Activated naive CD8-positive, alpha-beta T cell treated with anti-CD3 and anti-CD28 coated beads for 36 hours (primary cell): ENCODE data around the gene LONRF3. TPM values are rescaled to one million over a fixed set of nuclear protein-coding genes. Genes with fewer than 3 reads are reported as not detected.
A peak's percentile ranks its signal among the peaks of the same experiment; 100 is the strongest.

Experiments
- DNase-seq: peaks from one replicate; pipeline ENCODE4 v3.0.0; 2021
- H3K27ac Mint-ChIP-seq: one replicate; pipeline ENCODE4 v1.8.0; 2022; ENCODE audit warnings: mild to moderate bottlenecking, moderate library complexity, mixed read lengths
- H3K27me3 Mint-ChIP-seq: one replicate; pipeline ENCODE4 v1.8.0; 2022; ENCODE audit warnings: mild to moderate bottlenecking, mixed read lengths
- H3K36me3 Mint-ChIP-seq: one replicate; pipeline ENCODE4 v1.8.0; 2021; ENCODE audit warnings: mild to moderate bottlenecking, mixed read lengths
- H3K4me1 Mint-ChIP-seq: one replicate; pipeline ENCODE4 v1.8.0; 2021; ENCODE audit warnings: mixed read lengths
- H3K4me3 Mint-ChIP-seq: one replicate; pipeline ENCODE4 v1.8.0; 2022; ENCODE audit warnings: mild to moderate bottlenecking, moderate library complexity, mixed read lengths
- H3K9me3 Mint-ChIP-seq: one replicate; pipeline ENCODE4 v1.8.0; 2022; ENCODE audit warnings: mixed read lengths
- total RNA-seq, 2 experiments: library from RNA; stranded (reverse); gene quantifications; one replicate each; pipeline ENCODE4 v1.2.3, GENCODE V29; 2021

LONRF3 gene
- 1 to 10 TPM; 4.6 to 5.1 TPM for total RNA-seq

GRCh38 chrX:118974088-118974907 is at the start of gene LONRF3:
TSS of gene LONRF3 (plus strand) at chrX:118974618. CDS start at chrX:118974781, 163 bp downstream.
- H3K9me3 Mint-ChIP-seq: no peaks in the 10 kb centered on the region
- H3K27ac Mint-ChIP-seq: peak within 1 kb of the TSS; percentile 95
- H3K36me3 Mint-ChIP-seq: no peaks in the 10 kb centered on the region
- peak within 1 kb of the TSS; percentile 88 for H3K4me3 Mint-ChIP-seq
- peaks cover 24% of the 10 kb centered on the region for H3K27me3 Mint-ChIP-seq
- H3K4me1 Mint-ChIP-seq: peaks cover 7% of the 10 kb centered on the region
- DNase-seq: peak; percentile 59

- Mint-ChIP-seq H3K9me3 (no peaks in the 10 kb centered on the region), H3K4me3 (no peak overlapping the region), H3K4me1 (no peaks in the 10 kb centered on the region), H3K27ac (no peak overlapping the region), H3K27me3 (no peaks in the 10 kb centered on the region), H3K36me3 (no peaks in the 10 kb centered on the region)
- no peak for DNase-seq
These were observed 46.3 kb upstream of the LONRF3 start for GRCh38 chrX:118928151-118928550.

DNA sequence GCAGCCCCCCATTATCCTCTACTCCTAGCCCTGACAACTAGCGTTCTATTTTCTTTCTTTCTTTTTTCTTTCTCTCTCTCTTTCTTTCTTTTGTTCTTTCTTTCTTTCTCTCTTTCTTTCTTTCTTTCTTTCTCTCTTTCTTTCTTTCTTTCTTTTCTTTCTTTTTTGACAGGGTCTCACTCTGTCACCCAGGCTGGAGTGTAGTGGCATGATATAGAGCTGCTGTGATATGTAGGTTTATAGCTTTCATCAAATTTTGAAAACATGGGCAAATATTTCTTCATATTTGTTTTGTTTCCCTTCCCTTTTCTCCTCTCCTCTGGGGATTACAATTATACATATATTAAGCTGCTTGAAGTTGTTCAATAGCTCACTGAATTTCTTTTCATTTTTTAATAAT is 39.1 kb upstream of the LONRF3 start:
- no peak for DNase-seq
- H3K4me3 Mint-ChIP-seq: no peak overlapping the region
- H3K9me3 Mint-ChIP-seq: peaks cover 3% of the 10 kb centered on the region
- peaks cover 3% of the 10 kb centered on the region for H3K27me3 Mint-ChIP-seq
- no peak overlapping the region for H3K27ac Mint-ChIP-seq
- no peaks in the 10 kb centered on the region for H3K4me1 Mint-ChIP-seq
- H3K36me3 Mint-ChIP-seq: peaks cover 2% of the 10 kb centered on the region

DNA sequence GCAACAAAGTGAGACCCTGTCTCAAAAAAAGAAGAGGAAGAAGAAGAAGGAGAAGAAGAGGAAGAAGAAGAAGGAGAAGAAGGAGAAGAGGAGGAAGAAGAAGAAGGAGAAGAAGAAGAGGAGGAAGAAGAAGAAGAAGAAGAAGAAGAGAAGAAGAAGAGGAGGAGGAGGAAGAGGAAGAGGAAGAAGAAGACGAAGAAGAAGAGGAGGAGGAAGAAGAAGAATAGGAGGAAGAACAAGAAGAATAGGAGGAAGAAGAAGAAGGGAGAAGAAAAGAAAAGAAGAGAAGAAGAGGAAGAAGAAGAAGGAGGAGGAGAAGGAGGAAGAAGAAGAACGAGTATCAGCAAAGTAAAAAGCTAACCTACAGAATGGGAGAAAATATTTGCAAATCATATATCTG is 33.3 kb upstream of the LONRF3 start:
- no peak overlapping the region for H3K4me3 Mint-ChIP-seq
- peaks cover 2% of the 10 kb centered on the region for H3K36me3 Mint-ChIP-seq
- no peak overlapping the region for H3K27ac Mint-ChIP-seq
- H3K9me3 Mint-ChIP-seq: no peaks in the 10 kb centered on the region
- no peak for DNase-seq
- H3K4me1 Mint-ChIP-seq: no peaks in the 10 kb centered on the region
- peaks cover 3% of the 10 kb centered on the region for H3K27me3 Mint-ChIP-seq

- DNase-seq: no peak
- Mint-ChIP-seq H3K36me3 (no peaks in the 10 kb centered on the region), H3K4me1 (no peaks in the 10 kb centered on the region), H3K9me3 (no peaks in the 10 kb centered on the region), H3K27ac (no peak overlapping the region), H3K4me3 (no peak overlapping the region), H3K27me3 (no peaks in the 10 kb centered on the region)
These were observed 31.3 kb upstream of the LONRF3 start for GRCh38 chrX:118943102-118943501.

GRCh38 chrX:118945921-118946320 is 28.5 kb upstream of the LONRF3 start:
- DNase-seq: no peak
- Mint-ChIP-seq H3K27ac (no peak overlapping the region), H3K36me3 (no peaks in the 10 kb centered on the region), H3K27me3 (no peaks in the 10 kb centered on the region), H3K4me3 (no peak overlapping the region), H3K9me3 (no peaks in the 10 kb centered on the region), H3K4me1 (no peaks in the 10 kb centered on the region)

- Mint-ChIP-seq H3K27ac (no peak overlapping the region), H3K4me1 (no peaks in the 10 kb centered on the region), H3K27me3 (no peaks in the 10 kb centered on the region), H3K9me3 (no peaks in the 10 kb centered on the region), H3K4me3 (no peak overlapping the region), H3K36me3 (no peaks in the 10 kb centered on the region)
- DNase-seq: no peak
These were observed 26.1 kb upstream of the LONRF3 start for GRCh38 chrX:118948270-118948669.

DNA sequence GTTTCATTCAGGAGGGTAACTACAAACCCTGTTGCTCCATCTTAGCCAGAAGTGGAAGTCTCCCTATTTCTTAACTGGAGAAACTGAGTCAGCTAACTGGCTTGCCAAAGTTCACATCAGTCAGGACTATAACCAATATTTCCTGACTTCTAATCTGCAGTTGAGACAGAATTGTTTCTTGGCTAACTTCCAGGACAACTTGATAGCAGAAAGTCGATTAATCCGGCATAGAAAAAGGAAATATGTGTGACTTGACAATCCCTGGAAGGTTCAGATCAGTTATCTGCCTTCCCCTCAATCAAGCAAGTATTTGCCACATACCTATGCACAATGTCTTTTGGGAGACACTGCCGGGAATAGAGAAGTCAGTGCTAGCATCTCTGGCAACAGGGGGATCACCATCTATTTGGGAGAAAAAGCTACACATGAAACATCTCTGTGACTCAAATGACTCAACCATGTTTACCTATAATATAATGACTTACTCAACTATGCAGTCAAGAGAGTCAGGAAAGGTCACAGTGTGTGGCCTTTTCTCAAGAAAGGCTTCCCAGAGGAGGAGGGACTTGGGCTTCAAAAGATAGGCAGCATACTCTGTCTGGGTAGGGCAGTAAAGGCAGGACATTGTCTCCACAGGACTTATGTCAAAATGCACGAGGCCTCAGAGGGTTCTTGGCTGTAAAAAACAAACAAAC is 12.4 kb upstream of the LONRF3 start:
- Mint-ChIP-seq H3K36me3 (no peaks in the 10 kb centered on the region), H3K27ac (no peak overlapping the region), H3K27me3 (no peaks in the 10 kb centered on the region), H3K4me1 (peaks cover 3% of the 10 kb centered on the region), H3K9me3 (no peaks in the 10 kb centered on the region), H3K4me3 (no peak overlapping the region)
- no peak for DNase-seq

DNA sequence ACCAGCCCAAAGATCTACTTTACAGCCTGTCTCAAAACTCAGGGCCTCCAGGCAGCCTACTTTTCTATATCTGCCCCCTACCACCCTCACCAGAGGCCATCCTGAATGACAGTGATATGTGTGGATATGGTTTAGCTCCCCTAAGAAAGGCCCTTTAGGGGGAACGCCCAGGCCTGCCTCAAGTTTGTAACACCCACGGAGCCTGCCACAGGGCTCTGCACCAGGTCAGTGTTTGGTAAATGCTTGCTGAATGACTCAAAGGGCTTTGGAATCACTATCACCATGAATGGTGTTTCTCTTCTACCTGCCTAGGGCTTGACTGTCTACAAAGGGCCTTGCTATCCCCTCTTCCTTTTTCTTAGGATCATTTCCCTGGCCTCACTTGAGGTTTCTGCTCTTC is 11.3 kb upstream of the LONRF3 start:
- Mint-ChIP-seq H3K4me3 (no peak overlapping the region), H3K4me1 (peaks cover 3% of the 10 kb centered on the region), H3K36me3 (no peaks in the 10 kb centered on the region), H3K27ac (no peak overlapping the region), H3K27me3 (no peaks in the 10 kb centered on the region), H3K9me3 (no peaks in the 10 kb centered on the region)
- no peak for DNase-seq

DNA sequence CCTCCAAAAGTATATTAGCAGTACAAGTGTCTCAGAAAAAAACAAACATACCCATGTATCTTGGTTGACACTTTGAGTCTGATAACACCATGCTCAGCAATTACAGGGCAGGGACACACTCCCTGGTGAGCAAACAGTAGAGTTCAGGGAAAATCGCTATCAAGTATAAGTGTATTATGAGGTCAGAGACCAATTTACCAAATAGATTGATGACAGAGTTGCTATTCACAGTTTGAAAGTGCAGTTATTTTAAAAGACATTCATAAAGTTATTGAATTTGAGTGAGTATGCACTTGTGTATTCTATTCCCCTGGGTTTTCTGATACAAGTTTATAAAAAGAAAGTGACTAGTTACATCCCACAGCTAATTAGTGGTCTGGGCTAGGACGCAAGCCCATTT is 10.2 kb upstream of the LONRF3 start:
- no peaks in the 10 kb centered on the region for H3K36me3 Mint-ChIP-seq
- no peak for DNase-seq
- no peak overlapping the region for H3K4me3 Mint-ChIP-seq
- H3K4me1 Mint-ChIP-seq: peaks cover 3% of the 10 kb centered on the region
- no peak overlapping the region for H3K27ac Mint-ChIP-seq
- H3K9me3 Mint-ChIP-seq: no peaks in the 10 kb centered on the region
- peaks cover 3% of the 10 kb centered on the region for H3K27me3 Mint-ChIP-seq

DNA sequence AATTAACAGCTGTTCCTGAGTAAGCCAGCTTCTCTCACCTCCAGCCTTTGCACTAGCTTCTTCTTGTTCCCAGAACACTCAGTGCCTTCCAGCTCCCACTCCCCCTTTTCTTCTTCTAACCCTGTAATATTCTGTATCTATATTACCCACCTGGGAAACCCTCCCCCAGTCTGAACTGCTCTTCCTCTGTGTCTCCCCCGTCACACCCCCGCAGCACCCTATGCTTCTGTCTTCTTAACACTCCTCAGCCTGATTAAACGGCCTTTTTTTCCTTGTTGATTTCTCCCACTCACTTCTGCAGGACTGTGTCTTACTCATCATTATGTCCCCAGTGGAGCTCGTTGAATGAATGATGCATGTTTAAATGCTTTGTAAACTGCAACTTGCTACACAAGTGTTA is 9.0 kb upstream of the LONRF3 start:
- H3K36me3 Mint-ChIP-seq: no peaks in the 10 kb centered on the region
- no peaks in the 10 kb centered on the region for H3K9me3 Mint-ChIP-seq

GRCh38 chrX:118968031-118968430 is 6.4 kb upstream of the LONRF3 start:
- Mint-ChIP-seq H3K36me3 (no peaks in the 10 kb centered on the region), H3K9me3 (no peaks in the 10 kb centered on the region), H3K27ac (no peak overlapping the region), H3K4me1 (no peaks in the 10 kb centered on the region), H3K27me3 (peaks cover 23% of the 10 kb centered on the region), H3K4me3 (no peak overlapping the region)
- DNase-seq: no peak

More for the DNA sequence above, 9.0 kb upstream of the LONRF3 start:
- peaks cover 3% of the 10 kb centered on the region for H3K4me1 Mint-ChIP-seq
- no peak for DNase-seq
- no peak overlapping the region for H3K27ac Mint-ChIP-seq
- H3K27me3 Mint-ChIP-seq: peaks cover 7% of the 10 kb centered on the region
- no peak overlapping the region for H3K4me3 Mint-ChIP-seq

- peaks cover 27% of the 10 kb centered on the region for H3K27me3 Mint-ChIP-seq
- no peaks in the 10 kb centered on the region for H3K36me3 Mint-ChIP-seq
- no peak overlapping the region for H3K4me3 Mint-ChIP-seq
- H3K4me1 Mint-ChIP-seq: peaks cover 3% of the 10 kb centered on the region
- H3K9me3 Mint-ChIP-seq: no peaks in the 10 kb centered on the region
- H3K27ac Mint-ChIP-seq: no peak overlapping the region
- DNase-seq: no peak
These were observed 2.9 kb upstream of the LONRF3 start for GRCh38 chrX:118971552-118971951.

GRCh38 chrX:118973389-118974087 is 880 bp upstream of the LONRF3 start:
- Mint-ChIP-seq H3K4me3 (peak overlapping the region; percentile 88), H3K4me1 (peaks cover 7% of the 10 kb centered on the region), H3K27me3 (peaks cover 27% of the 10 kb centered on the region), H3K36me3 (no peaks in the 10 kb centered on the region), H3K9me3 (no peaks in the 10 kb centered on the region), H3K27ac (no peak overlapping the region)
- DNase-seq: no peak

GRCh38 chrX:118974908-118975671 is 672 bp downstream of the LONRF3 start:
- peak; percentile 52 for DNase-seq
- H3K36me3 Mint-ChIP-seq: no peaks in the 10 kb centered on the region
- peak overlapping the region; percentile 95 for H3K27ac Mint-ChIP-seq
- H3K9me3 Mint-ChIP-seq: no peaks in the 10 kb centered on the region
- peaks cover 23% of the 10 kb centered on the region for H3K27me3 Mint-ChIP-seq
- peaks cover 7% of the 10 kb centered on the region for H3K4me1 Mint-ChIP-seq
- peak overlapping the region; percentile 88 for H3K4me3 Mint-ChIP-seq
